GM06990 (cell line): ENCODE measurements around the gene CTNNA3.
A peak's percentile ranks its signal among the peaks of the same experiment; 100 is the strongest.

Experiments used
- DNase-seq: peaks from one replicate; pipeline ENCODE4 v3.0.0-alpha.2; 2011; ENCODE audit not compliant: insufficient read length; ENCODE audit errors: extremely low read depth
- H3K27me3 ChIP-seq: replicated peaks from 2 replicates; pipeline ENCODE4 v1.6.0; 2011; ENCODE audit warnings: low read length; ENCODE audit not compliant: control insufficient read depth, insufficient read depth
- H3K36me3 ChIP-seq: 2 replicates; pipeline ENCODE4 v1.5.1; 2011; ENCODE audit warnings: low read length; ENCODE audit not compliant: control insufficient read depth, insufficient read depth
- H3K4me3 ChIP-seq: replicated peaks from 2 replicates; pipeline ENCODE4 v1.5.1; 2011; ENCODE audit warnings: low read depth, mild to moderate bottlenecking, control low read depth, low read length
- CTCF ChIP-seq: IDR thresholded peaks from 2 replicates; pipeline ENCODE4 v1.5.1; 2011; ENCODE audit warnings: low read length, control low read depth, mild to moderate bottlenecking, inconsistent platforms; ENCODE audit not compliant: insufficient read depth, poor library complexity, severe bottlenecking

The CTNNA3 gene

GRCh38 chr10:67319976-67320375, 376.0 kb downstream of the CTNNA3 start:
- H3K36me3 ChIP-seq, result no peaks in the 10 kb centered on the region
- no peak for TF ChIP-seq CTCF
- no peaks in the 10 kb centered on the region for H3K27me3 ChIP-seq
- DNase-seq, result no peak
- no peak overlapping the region for H3K4me3 ChIP-seq

GRCh38 chr10:67308912-67309311, 387.1 kb downstream of the CTNNA3 start:
- no peaks in the 10 kb centered on the region for H3K27me3 ChIP-seq
- TF ChIP-seq CTCF, result no peak
- no peaks in the 10 kb centered on the region for H3K36me3 ChIP-seq
- peak; percentile 36 for DNase-seq
- H3K4me3 ChIP-seq, result no peak overlapping the region

GRCh38 chr10:67306588-67307205, 389.3 kb downstream of the CTNNA3 start:
- TF ChIP-seq CTCF, result peak; percentile 57
- Histone ChIP-seq H3K36me3 (no peaks in the 10 kb centered on the region), H3K27me3 (no peaks in the 10 kb centered on the region), H3K4me3 (no peak overlapping the region)
- DNase-seq, result no peak

GRCh38 chr10:67302701-67303100, 393.3 kb downstream of the CTNNA3 start:
- Histone ChIP-seq H3K4me3 (no peak overlapping the region), H3K27me3 (no peaks in the 10 kb centered on the region), H3K36me3 (no peaks in the 10 kb centered on the region)
- no peak for DNase-seq
- TF ChIP-seq CTCF, result no peak

GRCh38 chr10:67299761-67300160, 396.2 kb downstream of the CTNNA3 start:
- no peak for TF ChIP-seq CTCF

More at GRCh38 chr10:67299761-67300160, 396.2 kb downstream of the CTNNA3 start:
- Histone ChIP-seq H3K36me3 (no peaks in the 10 kb centered on the region), H3K27me3 (no peaks in the 10 kb centered on the region), H3K4me3 (no peak overlapping the region)
- DNase-seq, result no peak
